Keratinocyte (primary cell): ENCODE data around the gene OR4K5. TPM values are rescaled to one million over a fixed set of nuclear protein-coding genes. Genes with fewer than 3 reads are reported as not detected.

Experiments used
- DNase-seq: peaks from one replicate; pipeline ENCODE4 v3.0.0-alpha.2; 2011; ENCODE audit warnings: low read depth, missing footprints, low spot score
- FAIRE-seq: peaks from 2 replicates; lab custom pipeline; 2011; peaks lifted over from hg19 to GRCh38; lab: Jason Lieb, UNC
- H2AFZ ChIP-seq: 2 replicates; pipeline ENCODE4 v1.6.0; 2012; ENCODE audit warnings: low read length, control low read depth, inconsistent platforms; ENCODE audit not compliant: control insufficient read depth
- H3K27ac ChIP-seq: 2 replicates; pipeline ENCODE4 v1.5.1; 2011; ENCODE audit warnings: low read length; ENCODE audit not compliant: control insufficient read depth, insufficient read depth
- H3K27me3 ChIP-seq: 3 replicates; pipeline ENCODE4 v1.6.0; 2011; ENCODE audit warnings: low read length; ENCODE audit not compliant: control insufficient read depth, insufficient read depth; ENCODE audit errors: extremely low read depth
- H3K36me3 ChIP-seq, 2 experiments: 2 replicates in 1 of 2; 3 replicates in 1 of 2; pipeline ENCODE4 v1.5.1; 2011; ENCODE audit warnings: low read length in 2 of 2, mild to moderate bottlenecking in 1 of 2; ENCODE audit not compliant: control insufficient read depth in 2 of 2, insufficient read depth in 2 of 2; ENCODE audit errors: extremely low read depth in 1 of 2
- H3K4me1 ChIP-seq: 3 replicates; pipeline ENCODE4 v1.5.1; 2011; ENCODE audit warnings: low read length; ENCODE audit not compliant: control insufficient read depth, insufficient read depth; ENCODE audit errors: extremely low read depth
- H3K4me2 ChIP-seq: 3 replicates; pipeline ENCODE4 v1.6.0; 2011; ENCODE audit warnings: low read depth, low read length; ENCODE audit not compliant: control insufficient read depth, insufficient read depth; ENCODE audit errors: extremely low read depth
- H3K4me3 ChIP-seq, 3 experiments: fragments of 200-600 bp in 1 of 3; sonication (generic) in 1 of 3; 2 replicates in 2 of 3; 3 replicates in 1 of 3; pipeline ENCODE4 v1.5.1; 2011 to 2016; ENCODE audit warnings: low read length in 3 of 3, mild to moderate bottlenecking in 3 of 3, control low read depth in 2 of 3, inconsistent platforms in 1 of 3, low read depth in 1 of 3, mixed read lengths in 1 of 3, mixed run types in 1 of 3, moderate library complexity in 1 of 3; ENCODE audit not compliant: control insufficient read depth in 2 of 3, insufficient read depth in 2 of 3; ENCODE audit errors: extremely low read depth in 1 of 3
- H3K79me2 ChIP-seq: 2 replicates; pipeline ENCODE4 v1.6.0; 2012; ENCODE audit warnings: low read length; ENCODE audit not compliant: control insufficient read depth, insufficient read depth
- H3K9ac ChIP-seq: 3 replicates; pipeline ENCODE4 v1.6.0; 2011; ENCODE audit warnings: low read length; ENCODE audit not compliant: control insufficient read depth, insufficient read depth; ENCODE audit errors: extremely low read depth
- H3K9me1 ChIP-seq: 3 replicates; pipeline ENCODE4 v1.6.0; 2011; ENCODE audit warnings: low read length; ENCODE audit not compliant: control insufficient read depth, insufficient read depth; ENCODE audit errors: extremely low read depth
- H3K9me3 ChIP-seq: 2 replicates; pipeline ENCODE4 v1.5.1; 2012; ENCODE audit warnings: low read depth, low read length; ENCODE audit not compliant: control insufficient read depth
- H4K20me1 ChIP-seq: 3 replicates; pipeline ENCODE4 v1.6.0; 2011; ENCODE audit warnings: low read length; ENCODE audit not compliant: control insufficient read depth, insufficient read depth; ENCODE audit errors: extremely low read depth
- EZH2 ChIP-seq: IDR thresholded peaks from one replicate; pipeline ENCODE4 v1.6.1; 2012; ENCODE audit warnings: inconsistent platforms, mild to moderate bottlenecking, low read length, moderate library complexity
- dilution Hi-C: fragments of 300-500 bp; cut with MboI; formaldehyde crosslinking; loops from one replicate; pipeline ENCODE4 v1.7.0; 2020; ENCODE audit warnings: low sequenced_read_pairs; ENCODE audit not compliant: extremely low pct_ligation_motif_present
- polyA plus RNA-seq, 5 experiments: library from polyadenylated mRNA; depleted of rRNA in 3 of 5; stranded (reverse) in 3 of 5; stranded (forward) in 1 of 5; unstranded in 1 of 5; fragments of >200 nt; gene quantifications; 1 replicate in 1 of 5; 2 replicates in 3 of 5; 3 replicates in 1 of 5; pipeline versions ENCODE4 v1.2.1 to v1.2.3, GENCODE V29; 2011 to 2012; ENCODE audit warnings: missing spikeins in 2 of 5, low read depth in 1 of 5, low replicate concordance in 1 of 5
- TF ChIP-seq, protein P1 (sequence below), 3 experiments: IDR thresholded peaks in 1 of 3; conservative IDR thresholded peaks in 1 of 3; optimal IDR thresholded peaks in 1 of 3; 2 replicates in 2 of 3; 3 replicates in 1 of 3; pipeline versions ENCODE3 to v1.5.1; 2011; ENCODE audit warnings: low read length in 3 of 3, mild to moderate bottlenecking in 3 of 3, moderate library complexity in 2 of 3, control low read depth in 1 of 3, inconsistent platforms in 1 of 3; ENCODE audit not compliant: insufficient read depth in 2 of 3; ENCODE audit errors: extremely low read depth in 1 of 3

The OR4K5 gene
- polyA plus RNA-seq, 1 donor (not counting 4 experiments of a cell fraction or from before 2014, with no cell fraction given), result not detected

DNA sequence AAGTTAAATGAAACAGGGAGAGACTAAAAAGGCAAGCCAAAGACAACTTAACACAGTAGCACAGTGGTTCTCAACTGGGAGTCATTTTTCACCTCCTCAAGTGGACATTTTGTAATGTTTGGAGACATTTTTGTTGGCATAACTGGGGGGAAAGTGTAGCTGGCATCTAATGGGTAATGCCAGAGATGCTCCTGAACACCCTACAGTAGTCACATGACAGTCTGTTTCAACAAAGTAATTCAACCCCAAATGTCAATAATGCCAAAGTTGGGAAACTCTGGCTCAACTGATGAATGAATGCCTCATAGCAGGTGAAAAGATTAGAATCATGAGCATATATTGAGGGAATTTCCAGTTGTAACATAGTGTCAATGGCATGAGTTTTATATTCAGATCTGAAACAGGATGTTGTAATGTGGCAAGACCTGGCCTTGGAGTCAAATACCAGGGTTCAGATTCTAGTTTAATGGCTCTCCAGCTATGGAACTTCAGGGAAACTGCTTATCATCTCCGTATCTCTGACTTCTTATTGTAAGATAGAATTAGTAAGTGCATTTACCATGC, 2.4 kb upstream of the OR4K5 start:
- no peak for TF ChIP-seq EZH2
- TF ChIP-seq, protein P1, sequence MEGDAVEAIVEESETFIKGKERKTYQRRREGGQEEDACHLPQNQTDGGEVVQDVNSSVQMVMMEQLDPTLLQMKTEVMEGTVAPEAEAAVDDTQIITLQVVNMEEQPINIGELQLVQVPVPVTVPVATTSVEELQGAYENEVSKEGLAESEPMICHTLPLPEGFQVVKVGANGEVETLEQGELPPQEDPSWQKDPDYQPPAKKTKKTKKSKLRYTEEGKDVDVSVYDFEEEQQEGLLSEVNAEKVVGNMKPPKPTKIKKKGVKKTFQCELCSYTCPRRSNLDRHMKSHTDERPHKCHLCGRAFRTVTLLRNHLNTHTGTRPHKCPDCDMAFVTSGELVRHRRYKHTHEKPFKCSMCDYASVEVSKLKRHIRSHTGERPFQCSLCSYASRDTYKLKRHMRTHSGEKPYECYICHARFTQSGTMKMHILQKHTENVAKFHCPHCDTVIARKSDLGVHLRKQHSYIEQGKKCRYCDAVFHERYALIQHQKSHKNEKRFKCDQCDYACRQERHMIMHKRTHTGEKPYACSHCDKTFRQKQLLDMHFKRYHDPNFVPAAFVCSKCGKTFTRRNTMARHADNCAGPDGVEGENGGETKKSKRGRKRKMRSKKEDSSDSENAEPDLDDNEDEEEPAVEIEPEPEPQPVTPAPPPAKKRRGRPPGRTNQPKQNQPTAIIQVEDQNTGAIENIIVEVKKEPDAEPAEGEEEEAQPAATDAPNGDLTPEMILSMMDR (optimal IDR thresholded peaks at IDR 0.05 in 1 of 3, IDR thresholded peaks at IDR 0.05 in 1 of 3, conservative IDR thresholded peaks at IDR 0.05 in 1 of 3; ENCODE audit: extremely low read depth in 1 of 3, insufficient read depth in 2 of 3, low read length in 3 of 3), result no peak
- dilution Hi-C loops, result no loop called here

DNA sequence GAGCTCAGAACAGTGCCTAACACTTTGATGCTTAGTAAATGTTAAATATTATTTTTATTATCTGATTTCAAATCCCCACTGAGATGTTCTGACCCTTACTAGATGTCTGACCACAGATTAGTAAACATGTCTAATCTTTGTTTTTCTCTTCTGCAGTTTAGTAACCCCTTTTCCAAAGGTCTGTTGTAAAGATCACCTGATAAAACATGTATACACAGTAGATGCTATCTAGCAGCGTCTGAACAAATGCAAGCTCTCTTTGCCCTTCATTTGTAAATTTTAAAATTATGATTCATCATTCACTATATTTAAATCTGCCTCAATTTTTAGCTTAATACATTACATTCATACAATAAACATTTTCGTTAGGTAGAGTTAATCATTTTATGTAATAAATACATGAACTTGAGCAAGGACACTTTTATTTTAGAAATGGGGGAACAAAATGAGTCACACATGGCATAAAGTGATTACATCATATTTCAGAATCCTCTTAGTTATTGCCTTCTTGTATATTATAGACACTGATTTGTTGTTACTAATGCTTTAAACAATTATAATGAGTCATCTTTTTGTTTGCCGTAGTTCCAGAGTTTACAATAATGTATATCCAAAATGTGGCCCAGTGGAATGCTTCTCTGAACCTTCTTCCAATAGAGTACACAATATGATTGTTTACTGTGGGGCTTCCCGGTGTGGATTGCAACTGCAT, 1.7 kb upstream of the OR4K5 start:
- Histone ChIP-seq H3K4me2 (no peak overlapping the region), H2AFZ (no peak overlapping the region), H3K9me1 (no peaks in the 10 kb centered on the region), H3K27ac (no peak overlapping the region), H3K27me3 (no peaks in the 10 kb centered on the region), H3K4me1 (no peaks in the 10 kb centered on the region), H3K4me3 (no peak overlapping the region), H3K79me2 (no peaks in the 10 kb centered on the region), H4K20me1 (no peaks in the 10 kb centered on the region), H3K36me3 (no peaks in the 10 kb centered on the region), H3K9me3 (no peaks in the 10 kb centered on the region), H3K9ac (no peak overlapping the region)
- FAIRE-seq, result no peak
- dilution Hi-C loops, result no loop called here
- TF ChIP-seq, protein P1 (optimal IDR thresholded peaks at IDR 0.05 in 1 of 3, IDR thresholded peaks at IDR 0.05 in 1 of 3, conservative IDR thresholded peaks at IDR 0.05 in 1 of 3; ENCODE audit: extremely low read depth in 1 of 3, insufficient read depth in 2 of 3, low read length in 3 of 3), result no peak
- no peak for TF ChIP-seq EZH2
- DNase-seq, result no peak

More for the DNA sequence above, 2.4 kb upstream of the OR4K5 start:
- no peaks in the 10 kb centered on the region for H4K20me1 ChIP-seq
- H3K27me3 ChIP-seq, result no peaks in the 10 kb centered on the region
- H3K79me2 ChIP-seq, result no peaks in the 10 kb centered on the region
- H2AFZ ChIP-seq, result no peak overlapping the region
- no peaks in the 10 kb centered on the region for H3K9me3 ChIP-seq
- H3K36me3 ChIP-seq, result no peaks in the 10 kb centered on the region
- no peak overlapping the region for H3K4me2 ChIP-seq
- H3K9me1 ChIP-seq, result no peaks in the 10 kb centered on the region
- DNase-seq (no peak), FAIRE-seq (no peak)
- no peaks in the 10 kb centered on the region for H3K4me1 ChIP-seq
- no peak overlapping the region for H3K9ac ChIP-seq
- no peak overlapping the region for H3K27ac ChIP-seq
- no peak overlapping the region for H3K4me3 ChIP-seq
